PC-3 (cell line): ENCODE measurements around the gene NUP210L. TPM values are rescaled to one million over a fixed set of nuclear protein-coding genes. Genes with fewer than 3 reads are reported as not detected.

Source experiments
- ATAC-seq: fragments of 200-7000 bp; cut with Tn5 transposase; 2 replicates; pipeline ENCODE4 v1.9.1; 2020; ENCODE audit warnings: mild to moderate bottlenecking, moderate library complexity
- BruUV-seq: library from RNA; stranded (reverse); fragments of 400-500 nt; replicated peaks from 2 replicates; lab custom pipeline; 2021; lab: Mats Ljungman, UMichigan
- CTCF ChIA-PET: fragments of 300-600 bp; sonication (Branson Sonifier 250); formaldehyde crosslinking; loops from one replicate; lab custom pipeline; 2022; ENCODE audit warnings: antibody characterized with exemption; lab: Charles Lee
- POLR2A ChIA-PET: fragments of 300-600 bp; sonication (Branson Sonifier 250); formaldehyde crosslinking; loops from one replicate; lab custom pipeline; 2022; ENCODE audit warnings: antibody characterized with exemption; ENCODE audit not compliant: unreplicated experiment; lab: Charles Lee
- DNase-seq: peaks from one replicate; pipeline ENCODE4 v3.0.0-alpha.2; 2015
- H2AFZ ChIP-seq: fragments of 300-600 bp; sonication (generic); 2 replicates; pipeline ENCODE4 v1.6.0; 2016; ENCODE audit warnings: antibody characterized with exemption, low read length
- H3F3A ChIP-seq: fragments of 300-600 bp; sonication (generic); one replicate; pipeline ENCODE4 v1.6.0; 2017; ENCODE audit warnings: antibody characterized with exemption, low read length, control low read depth, mild to moderate bottlenecking; ENCODE audit not compliant: unreplicated experiment
- H3K27ac ChIP-seq: fragments of 300-600 bp; sonication (generic); 2 replicates; pipeline ENCODE4 v1.5.1; 2016; ENCODE audit warnings: mild to moderate bottlenecking, low read length
- H3K27me3 ChIP-seq: fragments of 300-600 bp; sonication (generic); 2 replicates; pipeline ENCODE4 v1.6.1; 2016; ENCODE audit warnings: low read length, mixed read lengths
- H3K36me3 ChIP-seq: fragments of 300-600 bp; sonication (generic); 2 replicates; pipeline ENCODE4 v1.6.1; 2016; ENCODE audit warnings: low read depth, mixed run types, low read length, mixed read lengths
- H3K4me1 ChIP-seq: fragments of 300-600 bp; sonication (generic); 2 replicates; pipeline ENCODE4 v1.5.1; 2016; ENCODE audit warnings: low read length; ENCODE audit not compliant: insufficient read depth
- H3K4me2 ChIP-seq: fragments of 300-600 bp; sonication (generic); 2 replicates; pipeline ENCODE4 v1.6.0; 2016; ENCODE audit warnings: low read length
- H3K4me3 ChIP-seq: fragments of 300-600 bp; sonication (generic); 2 replicates; pipeline ENCODE4 v1.5.1; 2016; ENCODE audit warnings: mild to moderate bottlenecking, low read length, mixed read lengths
- H3K79me2 ChIP-seq: fragments of 300-600 bp; sonication (generic); 2 replicates; pipeline ENCODE4 v1.6.1; 2017; ENCODE audit warnings: low read length, mixed read lengths
- H3K9ac ChIP-seq: fragments of 300-600 bp; sonication (generic); 2 replicates; pipeline ENCODE4 v1.6.0; 2016; ENCODE audit warnings: mild to moderate bottlenecking, low read length
- H3K9me2 ChIP-seq: fragments of 300-600 bp; sonication (generic); replicated peaks from 2 replicates; pipeline ENCODE4 v1.6.1; 2016; ENCODE audit warnings: mixed run types, low read length, mixed read lengths
- H3K9me3 ChIP-seq: fragments of 300-600 bp; sonication (generic); 2 replicates; pipeline ENCODE4 v1.6.1; 2016; ENCODE audit warnings: low read length, mixed read lengths
- H4K20me1 ChIP-seq: fragments of 300-600 bp; sonication (generic); 2 replicates; pipeline ENCODE4 v1.6.1; 2016; ENCODE audit warnings: low read length, mixed read lengths
- CTCF ChIP-seq: fragments of 300-600 bp; sonication (generic); conservative IDR thresholded peaks from 2 replicates; pipeline ENCODE4 v1.5.1; 2017; ENCODE audit warnings: antibody characterized with exemption, low read depth, mild to moderate bottlenecking, low read length
- EZH2 ChIP-seq: fragments of 300-600 bp; sonication (generic); IDR thresholded peaks from one replicate; pipeline ENCODE4 v1.6.1; 2017; ENCODE audit warnings: antibody characterized with exemption, mild to moderate bottlenecking, low read length; ENCODE audit not compliant: unreplicated experiment
- EZH2phosphoT487 ChIP-seq: fragments of 300-600 bp; sonication (generic); IDR thresholded peaks from 2 replicates; pipeline ENCODE4 v1.6.1; 2018; ENCODE audit warnings: mild to moderate bottlenecking, antibody characterized with exemption, low read length, borderline replicate concordance
- intact Hi-C: fragments of 100-400 bp; cut with micrococcal nuclease; formaldehyde crosslinking; loops from 2 replicates; pipeline ENCODE4 v1.9.0; 2023
- total RNA-seq: library from RNA; depleted of rRNA; stranded (reverse); fragments of >200 nt; gene quantifications from 2 replicates; pipeline ENCODE4 v1.2.3, GENCODE V29; 2014

NUP210L gene
- total RNA-seq, 1 experiment from 2014 or later = 0.04 TPM

- TF ChIP-seq CTCF (no peak), EZH2phosphoT487 (no peak), EZH2 (no peak)
- TSS peak; percentile 80 for BruUV-seq
- Histone ChIP-seq H3K4me1 (peaks cover 18% of the 10 kb centered on the region), H3K27ac (peak overlapping the region; percentile 69), H3K79me2 (peaks cover 24% of the 10 kb centered on the region), H3K36me3 (peaks cover 27% of the 10 kb centered on the region), H4K20me1 (peaks cover 17% of the 10 kb centered on the region), H3K27me3 (no peaks in the 10 kb centered on the region), H3K9me2 (no peaks in the 10 kb centered on the region), H3K9ac (peak overlapping the region; percentile 95), H3K4me3 (peak overlapping the region; percentile 94), H3F3A (peaks cover 17% of the 10 kb centered on the region), H3K4me2 (peak overlapping the region; percentile 83), H2AFZ (no peak overlapping the region), H3K9me3 (no peaks in the 10 kb centered on the region)
- ATAC-seq (no peak), DNase-seq (no peak)
- intact Hi-C loops = no loop called here
- POLR2A ChIA-PET = interaction anchor here (0.5 to 0.6 kb wide), 2 partner anchors 206 to 332 kb away, joined by 3 to 6 read pairs; no protein-coding TSS in a partner anchor
- CTCF ChIA-PET = no interaction called here
These were observed 163.7 kb downstream of the NUP210L start for GRCh38 chr1:153991151-153991630.

GRCh38 chr1:153990468-153991150 lies 164.3 kb downstream of the NUP210L start, which contains the start of gene RPS27:
RPS27 (plus strand) TSS chr1:153990762; CDS start chr1:153990797, 35 bp downstream.
- peaks cover 17% of the 10 kb centered on the region for H3F3A ChIP-seq
- DNase-seq (peak; percentile 99), ATAC-seq (peak; percentile 36)
- H3K9me2 ChIP-seq = no peaks in the 10 kb centered on the region
- ChIA-PET CTCF (no interaction called here), POLR2A (interaction anchor here (0.5 to 0.7 kb wide), 11 partner anchors 9 to 331 kb away, joined by 3 to 11 read pairs (median 5); partner anchors contain the start of genes CREB3L4, CRTC2 and JTB)
- intact Hi-C loops = no loop called here
- peak within 1 kb of the TSS; percentile 83 for H3K4me2 ChIP-seq
- no peaks in the 10 kb centered on the region for H3K27me3 ChIP-seq
- peak within 1 kb of the TSS; percentile 94 for H3K4me3 ChIP-seq
- peaks cover 27% of the 10 kb centered on the region for H3K36me3 ChIP-seq
- peak within 1 kb of the TSS; percentile 69 for H3K27ac ChIP-seq
- peaks cover 17% of the 10 kb centered on the region for H4K20me1 ChIP-seq
- no peaks in the 10 kb centered on the region for H3K9me3 ChIP-seq
- BruUV-seq = no TSS peak
- peaks cover 19% of the 10 kb centered on the region for H3K4me1 ChIP-seq
- H2AFZ ChIP-seq = peak within 1 kb of the TSS; percentile 78
- no peak for TF ChIP-seq EZH2phosphoT487
- TF ChIP-seq CTCF = no peak
- TF ChIP-seq EZH2 = no peak
- peak within 1 kb of the TSS; percentile 95 for H3K9ac ChIP-seq
- H3K79me2 ChIP-seq = peaks cover 28% of the 10 kb centered on the region
